Mesodermal cell (in vitro differentiated cells): Measurements from ENCODE around the gene LYZL4.

Source experiments
- H3K27ac ChIP-seq: 2 replicates; pipeline ENCODE4 v1.7.0; 2013; ENCODE audit warnings: mild to moderate bottlenecking, low read depth, low read length, moderate library complexity; ENCODE audit not compliant: severe bottlenecking
- H3K36me3 ChIP-seq: 2 replicates; pipeline ENCODE4 v1.7.1; 2013; ENCODE audit warnings: mild to moderate bottlenecking, low read length, moderate library complexity; ENCODE audit not compliant: control insufficient read depth, insufficient read depth
- H3K4me1 ChIP-seq: one replicate; pipeline ENCODE4 v1.7.1; 2013; ENCODE audit warnings: mild to moderate bottlenecking, low read length; ENCODE audit not compliant: insufficient read depth, control insufficient read depth, poor library complexity, severe bottlenecking
- H3K4me3 ChIP-seq: 2 replicates; pipeline ENCODE4 v1.7.0; 2013; ENCODE audit warnings: low read length, control low read depth, mild to moderate bottlenecking; ENCODE audit not compliant: insufficient read depth, poor library complexity, severe bottlenecking; ENCODE audit errors: extremely low read depth
- H3K9me3 ChIP-seq: 2 replicates; pipeline ENCODE4 v1.7.1; 2013; ENCODE audit warnings: mild to moderate bottlenecking, low read length, moderate library complexity; ENCODE audit not compliant: control insufficient read depth
- WGBS, 2 experiments: methylation state at CpG; one replicate each; pipeline ENCODE4 v1.1.5; 2013; ENCODE audit warnings: missing lambda C conversion rate in 2 of 2; ENCODE audit not compliant: insufficient coverage in 2 of 2; 5-methylcytosine and 5-hydroxymethylcytosine counted together

LYZL4 gene

DNA sequence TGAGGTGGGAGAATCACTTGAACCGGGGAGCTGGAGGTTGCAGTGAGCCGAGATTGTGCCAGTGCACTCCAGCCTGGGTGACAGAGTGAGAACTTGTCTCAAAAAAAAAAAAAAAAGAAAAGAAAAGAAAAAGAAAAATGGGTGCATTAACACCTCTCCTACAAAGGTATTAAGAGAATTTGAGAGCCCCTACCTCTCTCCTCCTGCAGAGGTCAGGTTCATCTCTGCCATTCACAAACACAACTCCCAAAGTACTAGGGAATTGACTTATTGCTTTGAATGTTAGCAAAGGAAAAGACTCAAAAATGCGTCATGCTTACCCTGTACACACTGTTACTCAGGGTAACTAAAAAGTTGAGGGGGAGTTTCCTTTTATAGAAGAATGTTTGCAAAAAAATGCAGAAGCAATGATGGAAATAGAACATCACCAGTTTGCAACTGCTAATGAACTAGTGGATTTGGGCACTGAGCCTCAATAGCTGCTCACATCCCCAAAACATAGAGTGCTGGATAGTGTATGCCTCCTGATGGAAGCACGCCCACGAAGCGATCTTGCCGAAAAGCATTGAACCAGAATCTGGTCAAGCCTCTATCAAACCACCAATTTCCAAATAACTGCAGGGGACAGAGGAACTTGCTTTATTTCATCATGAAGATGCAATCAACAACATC, 15.5 kb upstream of the LYZL4 start:
- no peak overlapping the region for H3K4me3 ChIP-seq
- 86 to 95% methylated on average over 3 to 6 of the region's 7 CpGs for WGBS, 2 experiments
- H3K4me1 ChIP-seq, result no peaks in the 10 kb centered on the region
- no peaks in the 10 kb centered on the region for H3K9me3 ChIP-seq
- no peak overlapping the region for H3K27ac ChIP-seq
- H3K36me3 ChIP-seq, result no peaks in the 10 kb centered on the region

DNA sequence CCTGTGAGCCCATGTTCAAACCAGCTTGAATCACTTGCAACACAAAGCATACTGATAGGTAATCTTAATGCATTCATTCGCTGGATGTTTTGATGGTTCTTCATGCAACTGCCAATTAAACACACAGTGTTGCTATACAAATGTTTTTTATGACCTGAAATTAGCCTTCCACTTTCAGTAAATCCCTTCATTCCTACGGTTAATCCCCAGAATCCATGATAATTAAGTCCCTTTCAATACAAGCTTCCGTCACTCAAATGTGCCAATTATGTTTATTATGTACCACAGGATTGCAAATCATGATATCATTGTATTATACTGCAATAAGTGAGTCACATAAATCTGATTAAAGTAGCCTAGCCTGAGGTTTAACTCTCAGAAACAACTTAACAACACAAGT, 14.5 kb upstream of the LYZL4 start:
- WGBS, 2 experiments, result 67% methylated on average over 2 of the region's 3 CpGs; no CpG with 5 or more reads in 1 of the 2 experiments
- H3K36me3 ChIP-seq, result no peaks in the 10 kb centered on the region
- H3K9me3 ChIP-seq, result no peaks in the 10 kb centered on the region
- no peaks in the 10 kb centered on the region for H3K4me1 ChIP-seq
- H3K4me3 ChIP-seq, result no peak overlapping the region
- H3K27ac ChIP-seq, result no peak overlapping the region

DNA sequence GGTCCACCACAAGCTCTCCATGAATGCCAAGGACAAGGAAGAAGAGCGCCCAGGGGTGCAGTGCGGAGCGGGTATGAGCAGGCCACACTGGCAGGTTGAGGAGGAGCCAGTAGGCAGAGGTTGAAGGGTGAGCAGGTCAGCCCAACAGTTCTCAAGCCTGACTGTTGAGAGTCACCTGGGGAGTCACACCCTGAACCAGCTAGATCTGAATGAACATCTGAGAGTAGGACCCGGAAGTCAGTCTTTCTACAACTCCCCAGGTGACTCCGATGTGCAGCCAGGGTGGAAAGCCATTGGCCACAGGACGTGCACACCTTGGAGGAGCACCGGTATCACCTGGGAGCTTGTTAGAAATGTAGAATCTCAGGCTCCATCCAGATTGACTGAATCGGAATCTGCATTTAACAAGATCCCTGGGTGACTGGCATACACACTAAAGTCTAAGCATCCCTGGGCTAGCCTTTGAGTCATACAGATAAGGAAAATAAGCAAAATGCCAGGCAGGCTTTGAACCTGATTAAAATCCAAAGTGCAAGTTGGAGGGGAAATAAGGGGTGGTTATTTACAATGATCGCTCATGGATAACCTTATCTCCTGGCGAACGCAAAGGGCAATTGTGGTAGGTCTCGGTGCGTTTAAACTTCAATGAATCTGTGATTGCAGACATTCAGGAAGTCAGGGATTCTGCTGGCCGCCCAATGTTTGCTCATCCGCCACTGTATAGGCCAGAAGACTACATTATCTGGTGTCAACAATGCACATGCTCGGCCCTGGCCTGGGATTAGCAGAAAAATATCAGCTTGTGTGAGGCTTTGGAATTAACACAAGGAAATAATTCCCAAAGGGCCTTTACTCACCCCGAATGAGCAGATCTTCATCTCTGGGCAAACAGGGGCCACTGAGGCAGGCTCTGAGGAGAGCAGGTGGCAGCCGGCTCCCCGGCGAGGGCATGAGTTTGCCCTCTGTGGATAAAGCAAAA, 11.7 kb upstream of the LYZL4 start:
- Histone ChIP-seq H3K27ac (no peak overlapping the region), H3K36me3 (no peaks in the 10 kb centered on the region), H3K9me3 (no peaks in the 10 kb centered on the region), H3K4me3 (no peak overlapping the region), H3K4me1 (no peaks in the 10 kb centered on the region)
- WGBS, 2 experiments, result 92 to 94% methylated on average over 16 to 18 of the region's 20 CpGs

DNA sequence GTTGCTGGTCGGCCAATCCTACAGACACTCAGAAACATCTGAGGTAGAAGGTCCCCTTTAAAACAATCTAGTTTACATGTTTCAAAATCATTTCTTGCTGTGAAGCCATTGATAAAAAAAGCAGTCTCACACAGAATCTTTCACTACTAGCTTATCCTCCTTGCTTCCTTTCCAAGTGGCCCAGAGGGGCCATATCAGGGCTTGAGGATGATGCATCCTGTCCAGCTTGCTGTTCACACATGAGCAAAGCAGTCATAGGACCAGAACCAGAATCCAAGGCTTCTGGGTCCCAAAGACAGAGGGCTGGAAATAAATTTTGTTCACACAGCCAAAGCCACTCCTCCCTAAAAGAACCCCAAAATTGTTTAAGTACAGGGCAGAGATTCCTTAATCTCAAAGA, 9.2 kb upstream of the LYZL4 start:
- Histone ChIP-seq H3K27ac (no peak overlapping the region), H3K36me3 (no peaks in the 10 kb centered on the region), H3K9me3 (no peaks in the 10 kb centered on the region), H3K4me3 (no peak overlapping the region), H3K4me1 (no peaks in the 10 kb centered on the region)
- 100% methylated on average over 1 of the region's 1 CpG; no CpG with 5 or more reads in 1 of the 2 experiments for WGBS, 2 experiments

DNA sequence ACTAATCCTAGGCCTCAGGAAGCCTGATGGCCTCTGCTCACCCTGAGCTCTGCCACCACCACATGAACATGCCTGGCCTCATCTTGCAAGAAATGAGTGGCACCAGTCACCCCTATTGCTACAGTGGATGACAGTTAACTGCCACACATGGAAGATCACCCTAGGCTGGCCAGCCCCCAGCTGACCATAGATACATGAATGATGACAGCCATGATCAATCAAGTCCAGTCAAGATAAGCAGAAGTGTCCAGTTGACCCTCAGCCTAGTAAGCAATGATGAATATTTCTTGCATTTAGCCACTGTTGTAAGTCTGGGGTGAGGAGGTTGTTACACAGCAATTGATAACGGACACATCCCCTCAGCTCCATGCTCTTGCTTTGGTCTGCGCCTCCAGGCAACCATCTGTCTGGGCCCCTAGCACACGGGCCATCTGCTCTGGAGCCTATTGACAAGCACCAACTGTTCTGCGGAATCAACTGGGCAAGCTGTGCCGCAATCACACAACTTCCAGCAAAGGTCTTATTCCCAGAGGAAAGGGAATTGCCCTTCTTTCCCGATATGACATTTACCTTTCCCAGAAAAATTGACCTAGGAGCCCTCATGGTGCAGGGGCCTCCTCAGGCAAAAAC, 2.2 kb upstream of the LYZL4 start:
- Histone ChIP-seq H3K4me3 (no peak overlapping the region), H3K4me1 (no peaks in the 10 kb centered on the region), H3K9me3 (no peaks in the 10 kb centered on the region), H3K36me3 (no peaks in the 10 kb centered on the region), H3K27ac (no peak overlapping the region)
- 75 to 90% methylated on average over 5 to 6 of the region's 6 CpGs for WGBS, 2 experiments

DNA sequence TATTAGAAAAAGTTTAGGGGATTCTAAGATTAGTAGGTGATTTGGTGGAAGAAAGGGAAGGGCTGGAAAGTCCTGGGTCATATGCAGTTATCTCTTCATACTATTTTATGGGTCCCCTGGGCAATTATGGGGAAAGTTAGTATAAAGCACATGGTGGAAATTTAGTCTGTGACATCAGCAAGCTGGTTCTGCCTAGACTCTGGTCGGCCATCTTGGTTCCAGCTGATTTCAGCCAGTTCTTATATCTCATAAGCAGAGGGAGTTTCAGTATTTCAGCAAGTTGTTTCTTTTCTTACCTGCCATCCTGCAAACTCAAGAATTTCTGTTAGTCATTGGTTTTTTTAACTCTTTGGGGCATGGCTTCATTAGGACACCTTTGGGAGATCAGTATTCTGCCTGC, 1.0 kb upstream of the LYZL4 start:
- H3K36me3 ChIP-seq, result no peaks in the 10 kb centered on the region
- H3K4me1 ChIP-seq, result no peaks in the 10 kb centered on the region
- no peaks in the 10 kb centered on the region for H3K9me3 ChIP-seq
- no peak overlapping the region for H3K27ac ChIP-seq
- WGBS, 2 experiments, result 100% methylated on average over 1 of the region's 1 CpG; no CpG with 5 or more reads in 1 of the 2 experiments
- H3K4me3 ChIP-seq, result no peak overlapping the region

DNA sequence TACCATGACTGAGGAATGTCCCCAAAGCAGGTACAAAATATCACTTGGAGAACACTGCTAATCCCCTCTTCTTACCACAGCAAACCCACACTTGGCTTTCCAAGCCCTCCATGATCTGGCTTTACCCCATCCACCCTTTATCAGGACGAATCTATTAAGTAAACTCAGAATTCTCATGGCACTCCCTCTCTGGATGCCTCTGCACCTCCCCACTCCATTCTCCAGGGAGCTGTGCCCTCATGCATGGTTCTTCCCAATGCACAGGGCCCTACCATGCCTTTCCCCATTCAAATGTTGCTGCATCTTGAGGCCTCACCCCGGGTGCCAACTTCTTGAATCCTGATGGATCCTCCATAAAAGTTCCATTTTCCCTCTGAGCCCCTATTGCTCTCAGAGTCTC, 2.3 kb downstream of the LYZL4 start:
- H3K27ac ChIP-seq, result no peak overlapping the region
- H3K4me1 ChIP-seq, result no peaks in the 10 kb centered on the region
- 89 to 92% methylated on average over 2 of the region's 2 CpGs for WGBS, 2 experiments
- H3K9me3 ChIP-seq, result no peaks in the 10 kb centered on the region
- no peaks in the 10 kb centered on the region for H3K36me3 ChIP-seq
- no peak overlapping the region for H3K4me3 ChIP-seq

DNA sequence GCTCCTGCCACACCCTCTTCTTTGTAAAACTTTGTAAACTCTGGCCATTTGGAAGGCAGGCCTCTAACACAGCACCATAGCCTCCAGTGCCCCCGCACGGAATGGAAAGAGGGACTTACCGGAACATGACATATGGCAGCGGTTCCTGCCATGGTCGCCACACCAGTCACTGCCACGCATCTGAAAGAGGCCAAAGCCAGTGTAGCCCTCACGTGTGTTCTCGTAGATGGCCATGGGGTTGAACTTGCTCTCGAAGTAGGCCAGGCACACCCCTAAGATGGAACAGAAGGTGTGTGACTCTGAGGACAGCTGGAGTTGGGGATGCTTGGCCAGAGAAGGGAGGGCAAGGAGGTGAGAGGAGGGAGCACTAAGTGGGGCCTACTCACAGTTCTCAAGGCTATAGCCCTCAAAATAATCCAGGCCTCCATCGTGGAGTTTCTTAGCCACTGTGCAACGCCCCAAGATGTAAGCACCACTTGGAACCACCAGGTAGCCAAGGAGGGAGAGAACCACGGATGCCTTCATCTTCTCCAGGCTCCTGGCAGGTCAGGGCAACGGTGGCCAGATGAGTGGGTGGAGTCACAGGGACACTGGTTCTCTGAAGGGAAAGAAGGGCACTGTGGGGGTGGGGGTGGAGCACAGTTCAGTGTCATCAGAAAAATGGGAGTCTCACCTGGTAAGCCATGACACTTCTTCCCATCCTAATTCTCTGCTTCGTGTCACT, 3.5 kb downstream of the LYZL4 start:
- 85 to 91% methylated on average over 13 to 14 of the region's 14 CpGs for WGBS, 2 experiments
- H3K27ac ChIP-seq, result no peak overlapping the region
- H3K9me3 ChIP-seq, result no peaks in the 10 kb centered on the region
- H3K36me3 ChIP-seq, result no peaks in the 10 kb centered on the region
- H3K4me1 ChIP-seq, result no peaks in the 10 kb centered on the region
- no peak overlapping the region for H3K4me3 ChIP-seq

DNA sequence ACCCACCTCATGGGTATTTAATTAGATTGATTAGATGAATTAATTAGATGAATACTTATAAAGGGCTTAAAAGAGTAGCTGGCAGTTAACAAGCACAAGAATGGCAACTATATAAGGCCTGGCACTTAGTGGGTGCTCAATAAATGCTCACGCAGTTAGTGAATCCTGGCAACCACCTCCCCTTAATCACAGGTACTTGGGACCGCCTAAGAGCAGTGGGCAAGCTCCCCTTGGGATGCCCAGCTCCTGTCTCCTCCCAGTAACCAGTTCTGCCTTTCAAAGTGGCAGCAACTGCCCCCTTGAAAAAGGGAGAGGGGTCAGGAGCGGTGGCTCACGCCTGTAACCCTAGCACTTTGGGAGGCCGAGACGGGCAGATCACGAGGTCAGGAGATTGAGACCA, 4.6 kb downstream of the LYZL4 start:
- 80 to 94% methylated on average over 2 to 4 of the region's 7 CpGs for WGBS, 2 experiments
- Histone ChIP-seq H3K36me3 (no peaks in the 10 kb centered on the region), H3K4me1 (no peaks in the 10 kb centered on the region), H3K27ac (no peak overlapping the region), H3K4me3 (no peak overlapping the region), H3K9me3 (no peaks in the 10 kb centered on the region)

DNA sequence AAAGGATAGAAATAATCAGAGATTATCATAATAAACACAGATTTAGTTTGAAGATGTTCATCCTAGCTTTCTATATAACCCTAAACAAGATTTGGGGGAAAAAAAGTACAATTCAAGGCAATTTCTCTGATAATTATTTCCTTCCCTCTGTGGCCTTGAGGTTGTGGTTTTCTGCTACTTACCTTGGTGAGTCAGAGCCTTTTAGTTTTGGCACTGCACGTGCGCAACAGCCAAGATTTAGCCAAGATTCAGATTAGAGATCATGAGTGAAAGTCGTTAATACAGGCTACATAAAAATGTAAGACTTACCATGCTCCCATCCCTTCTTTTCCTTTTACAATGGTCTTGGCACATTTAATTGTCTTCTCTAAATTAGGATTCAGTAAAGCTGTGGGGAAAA, 6.7 kb downstream of the LYZL4 start:
- Histone ChIP-seq H3K9me3 (no peaks in the 10 kb centered on the region), H3K4me1 (no peaks in the 10 kb centered on the region), H3K36me3 (no peaks in the 10 kb centered on the region), H3K27ac (no peak overlapping the region), H3K4me3 (no peak overlapping the region)
- WGBS, 2 experiments, result 100% methylated on average over 2 of the region's 3 CpGs
